Calu3 (cell line): ENCODE data around the gene TPP2. TPM values are rescaled to one million over a fixed set of nuclear protein-coding genes. Genes with fewer than 3 reads are reported as not detected.

Source experiments
- Bru-seq: library from RNA; stranded (reverse); fragments of 400-500 nt; gene quantifications from one replicate; lab custom pipeline; 2021; lab: Mats Ljungman, UMichigan
- BruChase-seq, 2 experiments: library from RNA; stranded (reverse); fragments of 400-500 nt; gene quantifications; one replicate each; lab custom pipeline; 2021; lab: Mats Ljungman, UMichigan
- BruUV-seq: library from RNA; stranded (reverse); fragments of 400-500 nt; replicated peaks from 2 replicates; lab custom pipeline; 2021; lab: Mats Ljungman, UMichigan
- CTCF ChIA-PET: fragments of 300-600 bp; sonication (Branson Sonifier 250); formaldehyde crosslinking; loops from one replicate; lab custom pipeline; 2022; ENCODE audit warnings: antibody characterized with exemption; lab: Charles Lee
- DNase-seq: peaks from one replicate; pipeline ENCODE4 v3.0.0; 2022
- H3K27ac Mint-ChIP-seq: one replicate; pipeline ENCODE4 v1.8.0; 2022; ENCODE audit warnings: mixed read lengths; ENCODE audit not compliant: unreplicated experiment
- H3K27me3 Mint-ChIP-seq: one replicate; pipeline ENCODE4 v1.8.0; 2022; ENCODE audit warnings: mixed read lengths; ENCODE audit not compliant: unreplicated experiment
- H3K36me3 Mint-ChIP-seq: one replicate; pipeline ENCODE4 v1.8.0; 2022; ENCODE audit warnings: mild to moderate bottlenecking, moderate library complexity, mixed read lengths; ENCODE audit not compliant: insufficient read depth, unreplicated experiment
- H3K4me1 Mint-ChIP-seq: one replicate; pipeline ENCODE4 v1.8.0; 2022; ENCODE audit warnings: mild to moderate bottlenecking, low read depth, mixed read lengths; ENCODE audit not compliant: unreplicated experiment
- H3K4me3 Mint-ChIP-seq: one replicate; pipeline ENCODE4 v1.8.0; 2022; ENCODE audit warnings: mild to moderate bottlenecking, low read depth, moderate library complexity, mixed read lengths; ENCODE audit not compliant: unreplicated experiment
- H3K9me3 Mint-ChIP-seq: one replicate; pipeline ENCODE4 v1.8.0; 2022; ENCODE audit warnings: low read depth, mixed read lengths; ENCODE audit not compliant: unreplicated experiment
- CTCF ChIP-seq: fragments of 200-600 bp; IDR thresholded peaks from one replicate; pipeline ENCODE4 v1.8.0; 2022; ENCODE audit warnings: antibody characterized with exemption; ENCODE audit not compliant: unreplicated experiment
- intact Hi-C: fragments of 100-400 bp; cut with micrococcal nuclease; formaldehyde crosslinking; loops from one replicate; pipeline ENCODE4 v1.10.0; 2022; ENCODE audit not compliant: unreplicated experiment
- long read RNA-seq: library from polyadenylated mRNA; stranded (forward); transcript quantifications from one replicate; pipeline ENCODE4 v2.0.0, GENCODE V29; 2022
- total RNA-seq: library from RNA; stranded (reverse); gene quantifications from 2 replicates; pipeline ENCODE4 v1.2.3, GENCODE V29; 2022

Gene TPP2
- 17.3 and 19.1 TPM in 2 replicates for total RNA-seq
- Bru-seq, nascent RNA, result percentile 73 among the genes with signal in this experiment
- BruChase-seq, experiment 1, labeled RNA remaining after a 6-hour chase, result percentile 60 among the genes with signal in this experiment
- BruChase-seq, experiment 2, labeled RNA remaining after a 2-hour chase, result percentile 62 among the genes with signal in this experiment
- long read RNA-seq, transcript TPP2-202 (29 exons, 3,931 nt), result major isoform, 6 of 9 reads
- long read RNA-seq, partial matches to known transcripts, result 1 of 9 reads
- long read RNA-seq, other reads (novel, unspliced or antisense), result 2 of 9 reads

DNA sequence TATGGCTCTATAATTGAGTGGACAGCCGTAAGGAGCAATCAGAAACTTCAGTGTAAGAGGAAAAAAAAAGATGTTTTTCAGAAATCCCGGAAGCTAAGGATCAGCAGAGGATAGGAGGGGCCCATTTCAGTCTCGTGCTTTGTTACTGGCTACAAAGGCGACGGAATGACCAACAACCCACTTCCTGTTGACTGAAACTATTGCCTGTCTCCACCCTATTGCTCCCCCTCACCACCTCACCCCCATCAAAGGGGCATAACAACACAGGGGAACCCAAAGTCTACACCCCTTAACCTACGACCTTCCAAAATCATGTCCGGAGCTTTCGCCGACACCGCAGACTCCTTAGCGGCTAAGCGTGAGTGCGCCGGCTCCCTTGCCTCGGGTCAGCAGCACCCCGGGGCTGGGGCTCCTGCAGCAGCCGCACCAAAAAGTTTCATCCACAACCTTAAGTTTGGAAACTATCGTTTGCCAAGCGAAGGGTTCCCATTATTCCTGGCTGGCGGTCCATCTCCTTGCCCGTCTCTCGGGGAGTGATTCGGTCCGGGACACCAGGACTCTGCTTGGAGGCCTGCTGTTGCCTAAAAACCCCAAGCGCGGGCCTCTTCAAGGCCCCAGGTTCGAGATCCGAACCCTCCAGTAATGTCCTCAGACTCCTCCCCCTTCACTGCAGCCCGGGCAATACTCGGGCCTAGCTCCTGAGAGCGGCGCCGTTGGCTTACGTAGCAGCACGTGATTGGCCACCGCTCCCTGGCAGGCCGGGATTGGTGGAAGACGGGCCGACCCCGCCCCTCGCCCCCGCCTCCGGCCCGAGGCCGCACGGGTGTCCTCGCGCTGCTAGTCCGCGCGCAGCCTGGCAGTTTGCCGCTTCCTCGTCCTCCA is at the start of gene TPP2:
Gene TPP2, plus strand, starts transcription at position 840 of the 882 bp plus-strand sequence. CDS start 53 bp downstream, outside the sequence.
- Mint-ChIP-seq H3K9me3 (no peaks in the 10 kb centered on the region), H3K4me1 (peaks cover 7% of the 10 kb centered on the region), H3K27me3 (no peaks in the 10 kb centered on the region), H3K36me3 (peaks cover 31% of the 10 kb centered on the region), H3K27ac (peak within 1 kb of the TSS; percentile 86), H3K4me3 (peak within 1 kb of the TSS; percentile 84)
- intact Hi-C loops, result loop anchor here (5.0 kb wide), 1 partner anchor 251 kb away; the partner anchor contains the start of gene ERCC5
- peak; percentile 90 for DNase-seq
- TF ChIP-seq CTCF, result no peak
- CTCF ChIA-PET, result no interaction called here
- BruUV-seq, result TSS peak; percentile 69

GRCh38 chr13:102548811-102549210 is 48.0 kb upstream of the TPP2 start:
- Mint-ChIP-seq H3K4me1 (no peaks in the 10 kb centered on the region), H3K4me3 (no peak overlapping the region), H3K9me3 (no peaks in the 10 kb centered on the region), H3K36me3 (no peaks in the 10 kb centered on the region), H3K27ac (no peak overlapping the region), H3K27me3 (no peaks in the 10 kb centered on the region)
- CTCF ChIA-PET, result no interaction called here
- BruUV-seq, result no TSS peak
- no peak for TF ChIP-seq CTCF
- intact Hi-C loops, result no loop called here
- no peak for DNase-seq

- intact Hi-C loops, result loop anchor here (10.0 kb wide), 1 partner anchor 356 kb away; no protein-coding TSS in a partner anchor
- no peaks in the 10 kb centered on the region for H3K27me3 Mint-ChIP-seq
- CTCF ChIA-PET, result no interaction called here
- no TSS peak for BruUV-seq
- no peak for DNase-seq
- no peak overlapping the region for H3K4me3 Mint-ChIP-seq
- H3K9me3 Mint-ChIP-seq, result no peaks in the 10 kb centered on the region
- H3K36me3 Mint-ChIP-seq, result no peaks in the 10 kb centered on the region
- H3K4me1 Mint-ChIP-seq, result no peaks in the 10 kb centered on the region
- H3K27ac Mint-ChIP-seq, result no peak overlapping the region
- no peak for TF ChIP-seq CTCF
Observed at GRCh38 chr13:102550507-102550906, 46.3 kb upstream of the TPP2 start.

- no peaks in the 10 kb centered on the region for H3K4me1 Mint-ChIP-seq
- no TSS peak for BruUV-seq
- no peaks in the 10 kb centered on the region for H3K27me3 Mint-ChIP-seq
- no peak overlapping the region for H3K27ac Mint-ChIP-seq
- no peak overlapping the region for H3K4me3 Mint-ChIP-seq
- intact Hi-C loops, result loop anchor here (5.0 to 10.0 kb wide), 3 partner anchors 94 to 614 kb away; no protein-coding TSS in a partner anchor
- no peaks in the 10 kb centered on the region for H3K9me3 Mint-ChIP-seq
- CTCF ChIA-PET, result interaction anchor here (0.9 to 1.6 kb wide), 3 partner anchors 359 to 614 kb away, joined by 3 to 6 read pairs (median 4); no protein-coding TSS in a partner anchor
- TF ChIP-seq CTCF, result no peak
- no peak for DNase-seq
- no peaks in the 10 kb centered on the region for H3K36me3 Mint-ChIP-seq
Observed at GRCh38 chr13:102555914-102556553, 40.8 kb upstream of the TPP2 start.
